GM06990 (cell line): ENCODE data around the gene STX1B.

ENCODE experiments used
- DNase-seq: peaks from one replicate; pipeline ENCODE4 v3.0.0-alpha.2; 2011; ENCODE audit not compliant: insufficient read length; ENCODE audit errors: extremely low read depth
- H3K27me3 ChIP-seq: replicated peaks from 2 replicates; pipeline ENCODE4 v1.6.0; 2011; ENCODE audit warnings: low read length; ENCODE audit not compliant: control insufficient read depth, insufficient read depth
- H3K36me3 ChIP-seq: 2 replicates; pipeline ENCODE4 v1.5.1; 2011; ENCODE audit warnings: low read length; ENCODE audit not compliant: control insufficient read depth, insufficient read depth
- H3K4me3 ChIP-seq: replicated peaks from 2 replicates; pipeline ENCODE4 v1.5.1; 2011; ENCODE audit warnings: low read depth, mild to moderate bottlenecking, control low read depth, low read length
- TF ChIP-seq, protein P1 (sequence below): IDR thresholded peaks from 2 replicates; pipeline ENCODE4 v1.5.1; 2011; ENCODE audit warnings: low read length, control low read depth, mild to moderate bottlenecking, inconsistent platforms; ENCODE audit not compliant: insufficient read depth, poor library complexity, severe bottlenecking

STX1B gene

DNA sequence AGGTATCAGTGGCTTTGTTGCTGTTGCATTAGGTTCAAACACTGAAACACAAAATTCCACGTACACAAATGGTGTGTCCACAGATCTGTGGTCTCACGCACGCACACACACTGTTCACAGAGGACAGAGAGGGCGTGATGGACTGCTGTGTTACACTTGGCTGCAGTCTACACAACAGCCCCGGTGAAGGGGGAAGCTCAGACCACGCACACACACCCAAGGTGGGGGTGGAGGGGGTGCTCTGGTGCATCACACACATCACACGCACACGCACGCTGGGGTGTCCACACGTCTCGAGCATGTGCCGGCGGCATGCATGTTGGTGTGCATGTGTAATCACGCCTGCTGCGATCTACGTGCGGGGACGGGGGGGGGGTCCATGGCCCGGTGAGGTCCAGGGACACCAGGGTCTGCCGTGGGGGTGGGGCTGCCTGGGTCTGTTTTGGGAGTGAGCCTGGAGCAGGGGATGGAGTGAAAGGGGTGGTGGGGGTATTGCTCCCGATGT, 18.1 kb downstream of the STX1B start:
- H3K27me3 ChIP-seq: no peaks in the 10 kb centered on the region
- no peaks in the 10 kb centered on the region for H3K36me3 ChIP-seq
- DNase-seq: no peak
- no peak overlapping the region for H3K4me3 ChIP-seq
- TF ChIP-seq, protein P1, sequence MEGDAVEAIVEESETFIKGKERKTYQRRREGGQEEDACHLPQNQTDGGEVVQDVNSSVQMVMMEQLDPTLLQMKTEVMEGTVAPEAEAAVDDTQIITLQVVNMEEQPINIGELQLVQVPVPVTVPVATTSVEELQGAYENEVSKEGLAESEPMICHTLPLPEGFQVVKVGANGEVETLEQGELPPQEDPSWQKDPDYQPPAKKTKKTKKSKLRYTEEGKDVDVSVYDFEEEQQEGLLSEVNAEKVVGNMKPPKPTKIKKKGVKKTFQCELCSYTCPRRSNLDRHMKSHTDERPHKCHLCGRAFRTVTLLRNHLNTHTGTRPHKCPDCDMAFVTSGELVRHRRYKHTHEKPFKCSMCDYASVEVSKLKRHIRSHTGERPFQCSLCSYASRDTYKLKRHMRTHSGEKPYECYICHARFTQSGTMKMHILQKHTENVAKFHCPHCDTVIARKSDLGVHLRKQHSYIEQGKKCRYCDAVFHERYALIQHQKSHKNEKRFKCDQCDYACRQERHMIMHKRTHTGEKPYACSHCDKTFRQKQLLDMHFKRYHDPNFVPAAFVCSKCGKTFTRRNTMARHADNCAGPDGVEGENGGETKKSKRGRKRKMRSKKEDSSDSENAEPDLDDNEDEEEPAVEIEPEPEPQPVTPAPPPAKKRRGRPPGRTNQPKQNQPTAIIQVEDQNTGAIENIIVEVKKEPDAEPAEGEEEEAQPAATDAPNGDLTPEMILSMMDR: no peak

DNA sequence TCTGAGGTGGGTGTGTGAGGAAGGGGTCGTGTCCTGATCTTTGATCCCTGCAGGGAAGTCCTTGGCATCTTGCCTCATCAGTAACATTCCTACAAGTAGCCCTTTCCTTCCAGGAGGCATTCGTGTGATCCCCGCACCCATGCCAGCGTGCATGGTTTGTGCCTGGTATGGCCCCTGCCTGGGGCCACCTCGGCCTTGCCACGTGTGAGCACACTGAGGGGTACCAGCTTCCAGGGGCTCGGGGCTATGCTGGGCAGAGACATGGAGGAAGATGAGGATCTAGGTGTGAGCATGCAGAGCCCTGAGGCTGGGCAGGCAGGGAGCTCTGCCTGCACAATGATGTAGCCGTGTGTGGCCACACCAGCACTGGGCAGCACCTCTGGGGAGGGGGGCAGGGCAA, 19.4 kb downstream of the STX1B start:
- no peaks in the 10 kb centered on the region for H3K36me3 ChIP-seq
- DNase-seq: no peak
- H3K27me3 ChIP-seq: no peaks in the 10 kb centered on the region
- H3K4me3 ChIP-seq: no peak overlapping the region
- TF ChIP-seq, protein P1: no peak

DNA sequence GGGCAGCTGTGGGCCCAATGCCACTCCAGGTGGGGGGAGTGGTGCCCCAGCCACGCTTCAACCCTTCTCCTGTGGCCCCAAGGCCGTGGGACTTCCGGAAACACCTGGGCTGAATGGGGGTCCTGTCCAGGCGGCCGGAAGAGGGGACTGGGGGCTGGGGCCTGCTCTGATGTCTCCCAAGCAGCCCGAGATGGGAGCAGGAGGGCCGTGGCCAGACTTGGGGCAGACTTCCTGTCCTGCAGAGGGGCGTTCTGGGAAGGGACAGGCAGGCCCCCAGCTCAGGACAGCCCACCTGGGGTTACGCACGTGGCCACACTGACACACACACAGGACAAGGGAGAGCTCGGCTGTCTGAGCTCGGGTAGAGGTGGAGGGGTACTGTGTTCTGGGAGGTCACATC, 20.3 kb downstream of the STX1B start:
- H3K27me3 ChIP-seq: no peaks in the 10 kb centered on the region
- H3K36me3 ChIP-seq: peaks cover 1% of the 10 kb centered on the region; the same call in 1 of the 2 replicates
- TF ChIP-seq, protein P1: no peak
- H3K4me3 ChIP-seq: no peak overlapping the region
- no peak for DNase-seq

DNA sequence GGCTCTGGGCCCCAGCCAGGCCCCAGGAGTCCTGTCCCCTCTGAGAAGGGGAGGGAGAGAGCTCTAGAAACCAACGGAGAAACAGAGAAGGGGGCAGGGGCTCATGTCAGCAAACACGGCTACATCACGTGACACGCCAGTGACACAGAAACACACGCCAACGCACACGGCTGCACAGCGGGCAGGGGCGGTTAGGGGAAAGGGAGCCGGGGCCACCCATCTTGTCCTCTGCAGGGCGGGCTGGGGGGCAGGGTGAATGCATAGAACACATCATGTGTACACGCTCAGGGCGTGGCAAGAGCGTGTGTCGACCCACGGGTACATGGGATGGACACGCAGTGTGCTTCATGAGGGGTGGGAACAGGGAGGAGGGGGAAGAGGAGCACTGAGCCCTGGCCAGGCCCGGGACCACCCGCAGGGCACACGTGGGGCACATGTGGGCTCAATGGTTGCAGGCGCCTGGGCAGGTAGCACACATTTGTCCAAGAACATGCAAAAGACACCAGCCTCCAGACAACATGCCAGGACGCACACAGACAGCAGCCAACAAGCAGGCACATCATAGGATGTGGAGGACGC, 20.9 kb downstream of the STX1B start:
- DNase-seq: no peak
- peaks cover 2% of the 10 kb centered on the region; the same call in 1 of the 2 replicates for H3K36me3 ChIP-seq
- TF ChIP-seq, protein P1: no peak
- H3K4me3 ChIP-seq: no peak overlapping the region
- H3K27me3 ChIP-seq: no peaks in the 10 kb centered on the region

DNA sequence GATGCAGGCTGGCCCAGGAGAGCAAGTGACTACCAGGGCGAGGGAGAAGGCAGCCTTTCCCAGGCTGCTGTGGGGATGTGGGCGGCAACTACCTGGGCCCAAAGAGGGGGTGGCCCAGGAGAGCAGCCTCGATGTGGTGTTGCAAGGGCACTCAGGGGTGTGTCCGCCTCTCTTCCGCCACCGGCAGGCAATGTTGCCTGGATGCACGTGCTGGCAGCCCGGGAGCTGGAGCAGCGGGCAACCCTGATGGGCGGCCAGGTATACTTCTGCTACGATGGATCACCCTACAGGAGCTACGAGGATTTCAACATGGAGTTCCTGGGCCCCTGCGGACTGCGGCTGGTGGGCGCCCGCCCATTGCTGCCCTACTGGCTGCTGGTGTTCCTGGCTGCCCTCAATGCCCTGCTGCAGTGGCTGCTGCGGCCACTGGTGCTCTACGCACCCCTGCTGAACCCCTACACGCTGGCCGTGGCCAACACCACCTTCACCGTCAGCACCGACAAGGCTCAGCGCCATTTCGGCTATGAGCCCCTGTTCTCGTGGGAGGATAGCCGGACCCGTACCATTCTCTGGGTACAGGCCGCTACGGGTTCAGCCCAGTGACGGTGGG, 22.8 kb downstream of the STX1B start:
- no peak overlapping the region for H3K4me3 ChIP-seq
- peaks cover 14% of the 10 kb centered on the region for H3K36me3 ChIP-seq
- TF ChIP-seq, protein P1: no peak
- DNase-seq: no peak
- no peaks in the 10 kb centered on the region for H3K27me3 ChIP-seq
